ENCODE data around the gene UBL3. TPM values are rescaled to one million over a fixed set of nuclear protein-coding genes. Genes with fewer than 3 reads are reported as not detected.

UBL3 gene
- total RNA-seq, 1 donor from 2014 or later = 23.6 TPM

- H3K36me3 Mint-ChIP-seq = no peaks in the 10 kb centered on the region
- peak overlapping the region; percentile 35 for H3K4me3 Mint-ChIP-seq
- TF ChIP-seq CTCF (IDR thresholded peaks at IDR 0.05; ENCODE audit: unreplicated experiment) = peak; percentile 52
- no peak overlapping the region for H3K27ac Mint-ChIP-seq
- no peaks in the 10 kb centered on the region for H3K27me3 Mint-ChIP-seq (ENCODE audit: low read depth)
- peaks cover 60% of the 10 kb centered on the region for H3K4me1 Mint-ChIP-seq
- DNase-seq (ENCODE audit: low spot score in 2 of 2, unreplicated experiment in 2 of 2) = no peak
- H3K9me3 Mint-ChIP-seq = no peaks in the 10 kb centered on the region
These were observed 4.9 kb downstream of the UBL3 start for GRCh38 chr13:29845440-29846056.

- H3K27ac Mint-ChIP-seq = no peak overlapping the region
- H3K9me3 Mint-ChIP-seq = no peaks in the 10 kb centered on the region
- H3K4me3 Mint-ChIP-seq = no peak overlapping the region
- no peak for DNase-seq (ENCODE audit: low spot score in 2 of 2, unreplicated experiment in 2 of 2)
- H3K27me3 Mint-ChIP-seq (ENCODE audit: low read depth) = no peaks in the 10 kb centered on the region
- H3K4me1 Mint-ChIP-seq = peaks cover 68% of the 10 kb centered on the region
- no peaks in the 10 kb centered on the region for H3K36me3 Mint-ChIP-seq
- no peak for TF ChIP-seq CTCF (IDR thresholded peaks at IDR 0.05; ENCODE audit: unreplicated experiment)
These were observed 6.0 kb downstream of the UBL3 start for GRCh38 chr13:29844441-29844840.

- TF ChIP-seq CTCF (IDR thresholded peaks at IDR 0.05; ENCODE audit: unreplicated experiment) = no peak
- peak overlapping the region; percentile 48 for H3K27ac Mint-ChIP-seq
- no peak overlapping the region for H3K4me3 Mint-ChIP-seq
- no peak for DNase-seq (ENCODE audit: low spot score in 2 of 2, unreplicated experiment in 2 of 2)
- H3K36me3 Mint-ChIP-seq = no peaks in the 10 kb centered on the region
- H3K9me3 Mint-ChIP-seq = no peaks in the 10 kb centered on the region
- no peaks in the 10 kb centered on the region for H3K27me3 Mint-ChIP-seq (ENCODE audit: low read depth)
- H3K4me1 Mint-ChIP-seq = peaks cover 63% of the 10 kb centered on the region
These were observed 9.8 kb downstream of the UBL3 start for GRCh38 chr13:29840585-29840984.

- no peak for DNase-seq (ENCODE audit: low spot score in 2 of 2, unreplicated experiment in 2 of 2)
- no peaks in the 10 kb centered on the region for H3K36me3 Mint-ChIP-seq
- no peak overlapping the region for H3K4me3 Mint-ChIP-seq
- H3K9me3 Mint-ChIP-seq = no peaks in the 10 kb centered on the region
- TF ChIP-seq CTCF (IDR thresholded peaks at IDR 0.05; ENCODE audit: unreplicated experiment) = no peak
- peaks cover 40% of the 10 kb centered on the region for H3K4me1 Mint-ChIP-seq
- H3K27me3 Mint-ChIP-seq (ENCODE audit: low read depth) = no peaks in the 10 kb centered on the region
- H3K27ac Mint-ChIP-seq = no peak overlapping the region
These were observed 14.9 kb downstream of the UBL3 start for GRCh38 chr13:29835280-29836061.

GRCh38 chr13:29832761-29833298, 17.6 kb downstream of the UBL3 start:
- TF ChIP-seq CTCF (IDR thresholded peaks at IDR 0.05; ENCODE audit: unreplicated experiment) = no peak
- peaks cover 16% of the 10 kb centered on the region for H3K36me3 Mint-ChIP-seq
- no peak for DNase-seq (ENCODE audit: low spot score in 2 of 2, unreplicated experiment in 2 of 2)
- H3K27ac Mint-ChIP-seq = peak overlapping the region; percentile 74
- peaks cover 8% of the 10 kb centered on the region for H3K9me3 Mint-ChIP-seq
- H3K4me3 Mint-ChIP-seq = no peak overlapping the region
- peaks cover 21% of the 10 kb centered on the region for H3K4me1 Mint-ChIP-seq
- H3K27me3 Mint-ChIP-seq (ENCODE audit: low read depth) = no peaks in the 10 kb centered on the region
